ENCODE data around the gene KCNH1.

DNA sequence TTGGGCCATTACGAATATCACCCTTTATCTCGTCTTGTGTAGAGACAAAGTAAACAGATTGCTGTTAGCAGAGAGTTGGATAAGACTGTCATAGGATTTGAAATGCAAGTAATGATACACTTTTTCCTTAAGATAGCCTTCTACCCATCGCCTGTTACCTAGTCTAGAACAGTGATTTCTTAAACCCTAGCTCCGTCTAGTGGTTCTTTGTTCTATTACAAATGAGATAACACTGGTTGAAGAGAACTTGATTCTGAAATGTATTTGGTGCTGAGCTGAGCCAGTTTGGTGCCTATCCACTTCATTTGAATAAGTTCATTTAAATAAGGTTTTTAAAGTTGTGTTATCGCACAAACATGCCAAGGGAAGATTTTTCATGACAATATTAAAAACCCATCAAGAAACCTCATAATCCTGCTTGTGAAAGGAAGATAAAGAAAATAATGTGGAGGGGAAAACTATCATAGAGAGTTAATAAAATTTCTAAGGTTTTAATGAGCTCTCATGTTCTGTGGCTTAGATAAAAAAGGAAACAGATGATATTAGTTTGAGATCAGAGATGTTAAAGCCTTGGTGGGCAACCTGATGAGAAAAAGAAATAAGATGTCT lies 1.5 kb upstream of the KCNH1 start:
- TF ChIP-seq, protein P1, sequence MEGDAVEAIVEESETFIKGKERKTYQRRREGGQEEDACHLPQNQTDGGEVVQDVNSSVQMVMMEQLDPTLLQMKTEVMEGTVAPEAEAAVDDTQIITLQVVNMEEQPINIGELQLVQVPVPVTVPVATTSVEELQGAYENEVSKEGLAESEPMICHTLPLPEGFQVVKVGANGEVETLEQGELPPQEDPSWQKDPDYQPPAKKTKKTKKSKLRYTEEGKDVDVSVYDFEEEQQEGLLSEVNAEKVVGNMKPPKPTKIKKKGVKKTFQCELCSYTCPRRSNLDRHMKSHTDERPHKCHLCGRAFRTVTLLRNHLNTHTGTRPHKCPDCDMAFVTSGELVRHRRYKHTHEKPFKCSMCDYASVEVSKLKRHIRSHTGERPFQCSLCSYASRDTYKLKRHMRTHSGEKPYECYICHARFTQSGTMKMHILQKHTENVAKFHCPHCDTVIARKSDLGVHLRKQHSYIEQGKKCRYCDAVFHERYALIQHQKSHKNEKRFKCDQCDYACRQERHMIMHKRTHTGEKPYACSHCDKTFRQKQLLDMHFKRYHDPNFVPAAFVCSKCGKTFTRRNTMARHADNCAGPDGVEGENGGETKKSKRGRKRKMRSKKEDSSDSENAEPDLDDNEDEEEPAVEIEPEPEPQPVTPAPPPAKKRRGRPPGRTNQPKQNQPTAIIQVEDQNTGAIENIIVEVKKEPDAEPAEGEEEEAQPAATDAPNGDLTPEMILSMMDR (IDR thresholded peaks at IDR 0.05 in 4 of 5, conservative IDR thresholded peaks at IDR 0.05 in 1 of 5): peak in 3 of 5 experiments; percentile 12 to 45 (median 31)
- no peak for TF ChIP-seq POLR2A (IDR thresholded peaks at IDR 0.05)
